GM18870 (cell line): ENCODE data around the gene MMP24OS.
"Not testable (repeated sequence)": the region's sequence is repeated elsewhere in the genome, so short reads cannot be mapped to it uniquely, and the experiment has no call there.

Source experiments
- ATAC-seq: cut with Tn5 transposase; IDR thresholded peaks from one replicate; pipeline ENCODE4 v1.9.1; 2021; ENCODE audit warnings: moderate library complexity; ENCODE audit not compliant: unreplicated experiment

MMP24OS gene

GRCh38 chr20:35276408-35276807 is 1.5 kb downstream of the MMP24OS start:
- no peak for ATAC-seq

DNA sequence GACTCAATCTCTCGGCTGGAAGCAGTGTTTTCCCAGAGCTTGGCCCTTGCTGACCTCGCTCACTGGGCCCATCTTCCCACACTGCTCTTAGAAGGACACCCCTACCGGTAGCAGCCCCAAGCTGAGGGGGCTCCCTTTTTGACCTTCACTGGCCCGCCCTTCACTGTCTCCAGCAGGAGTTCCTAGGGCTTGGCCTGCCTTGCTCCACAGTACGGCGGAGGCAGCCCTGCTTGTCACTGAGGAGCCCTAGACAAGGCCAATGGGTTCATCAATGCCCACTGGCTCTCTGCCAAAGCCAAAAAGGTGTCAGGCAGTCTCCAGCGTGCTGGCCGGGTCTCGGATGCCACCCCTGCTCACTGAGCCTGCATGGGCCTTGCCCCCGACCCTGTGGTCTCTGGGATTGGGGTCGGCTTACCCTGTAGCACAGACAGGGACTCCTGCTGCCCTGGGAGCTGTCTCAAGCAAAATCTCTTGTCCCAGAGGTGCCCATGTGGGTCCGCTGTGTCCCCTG is 2.1 kb downstream of the MMP24OS start:
- ATAC-seq: no peak

GRCh38 chr20:35274172-35275092 is 3.5 kb downstream of the MMP24OS start:
- no peak for ATAC-seq

- ATAC-seq: no peak
Measured at GRCh38 chr20:35273449-35274171, 4.3 kb downstream of the MMP24OS start.

- ATAC-seq: no peak
Measured at GRCh38 chr20:35271904-35272303, 6.0 kb downstream of the MMP24OS start.

- ATAC-seq: no peak
Measured at GRCh38 chr20:35271073-35271882, 6.6 kb downstream of the MMP24OS start.

DNA sequence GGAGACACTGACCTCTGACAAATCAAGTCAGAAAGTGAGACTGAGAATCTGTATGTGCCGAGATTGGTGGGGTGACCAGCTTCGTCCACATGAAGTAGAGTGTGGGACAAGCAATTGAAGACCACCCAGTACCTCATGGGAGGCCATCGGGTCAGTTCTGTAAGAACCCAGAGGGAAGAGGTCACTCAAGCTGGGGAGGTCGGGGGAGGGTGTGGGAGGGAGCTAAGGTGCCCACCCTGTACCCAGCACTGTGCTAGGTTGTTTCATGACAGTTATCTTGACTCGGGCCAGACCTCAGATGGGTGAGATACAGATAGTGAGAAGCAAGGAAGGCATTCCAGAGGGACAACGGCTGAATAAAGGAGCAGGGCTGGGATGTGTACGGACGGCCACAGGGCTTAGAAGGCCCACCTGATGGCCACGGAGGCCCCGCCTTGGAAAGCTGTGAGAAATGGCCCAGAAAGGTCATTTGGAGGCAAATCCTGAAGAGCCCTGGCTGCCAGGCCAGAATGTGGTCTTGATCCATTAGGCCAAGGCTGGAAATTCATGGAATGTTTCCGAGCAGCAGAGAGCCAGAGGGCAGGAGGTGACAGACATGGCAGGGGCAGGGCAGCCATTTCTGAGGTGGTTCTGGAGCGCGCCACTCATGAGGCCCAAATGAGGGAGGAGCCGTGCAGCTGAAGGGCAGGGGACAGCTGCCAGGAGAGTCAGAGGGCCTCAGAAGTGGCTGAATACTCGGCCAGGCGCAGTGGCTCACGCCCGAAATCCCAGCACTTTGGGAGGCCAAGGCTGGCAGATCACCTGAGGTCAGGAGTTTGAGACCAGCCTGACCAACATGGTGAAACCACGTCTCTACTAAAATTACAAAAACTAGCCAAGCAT is 7.7 kb downstream of the MMP24OS start:
- no peak for ATAC-seq

DNA sequence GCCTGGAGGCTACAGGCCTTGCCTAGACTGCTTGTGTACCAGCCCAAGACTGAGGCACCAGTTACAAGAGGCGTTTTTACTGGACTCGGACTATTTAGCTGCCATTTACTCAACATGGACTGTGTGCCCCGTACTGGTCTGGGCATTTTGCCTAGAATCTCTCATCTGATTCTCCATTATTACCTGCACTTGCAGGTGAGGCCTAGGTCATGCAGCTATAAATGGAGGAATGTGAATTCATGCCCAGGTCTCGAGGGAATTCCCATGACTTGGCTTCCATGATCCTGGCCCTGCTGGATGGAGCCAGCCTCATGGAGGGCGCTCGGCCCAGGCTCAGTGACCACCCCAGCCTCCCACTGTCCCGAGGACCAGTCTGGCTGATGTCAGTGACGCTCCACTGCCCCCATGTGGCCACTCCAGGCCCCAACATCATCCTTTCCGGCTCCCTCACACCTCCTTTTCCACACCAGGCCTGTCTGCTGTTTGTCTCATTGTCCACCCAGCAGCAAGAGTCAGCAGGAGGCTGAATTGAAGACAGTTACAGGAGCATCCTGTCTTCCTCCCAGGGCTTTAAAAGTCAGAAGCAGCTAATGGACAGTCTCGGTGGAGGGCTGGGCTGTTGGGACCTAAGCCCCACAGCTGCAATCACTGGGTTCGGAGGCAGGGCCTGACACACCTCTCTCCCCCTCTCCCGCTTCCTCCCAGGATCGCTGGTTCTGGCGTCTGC is 8.7 kb downstream of the MMP24OS start:
- ATAC-seq: no peak

DNA sequence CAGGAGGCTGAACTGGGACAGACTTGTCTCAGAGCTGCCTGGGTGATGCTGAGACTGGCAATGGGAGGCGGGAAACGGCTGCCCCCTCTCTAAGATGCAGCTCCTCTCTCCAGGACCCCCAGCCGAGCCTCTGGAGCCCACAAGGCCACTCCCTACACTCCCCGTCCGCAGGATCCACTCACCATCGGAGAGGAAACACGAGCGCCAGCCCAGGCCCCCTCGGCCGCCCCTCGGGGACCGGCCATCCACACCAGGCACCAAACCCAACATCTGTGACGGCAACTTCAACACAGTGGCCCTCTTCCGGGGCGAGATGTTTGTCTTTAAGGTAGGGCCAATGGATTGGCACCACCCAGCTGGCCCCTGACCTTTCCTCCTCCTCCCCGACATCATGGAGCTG is 10.8 kb downstream of the MMP24OS start:
- ATAC-seq: no peak

GRCh38 chr20:35264755-35265154 is 13.2 kb downstream of the MMP24OS start:
- ATAC-seq: no peak

DNA sequence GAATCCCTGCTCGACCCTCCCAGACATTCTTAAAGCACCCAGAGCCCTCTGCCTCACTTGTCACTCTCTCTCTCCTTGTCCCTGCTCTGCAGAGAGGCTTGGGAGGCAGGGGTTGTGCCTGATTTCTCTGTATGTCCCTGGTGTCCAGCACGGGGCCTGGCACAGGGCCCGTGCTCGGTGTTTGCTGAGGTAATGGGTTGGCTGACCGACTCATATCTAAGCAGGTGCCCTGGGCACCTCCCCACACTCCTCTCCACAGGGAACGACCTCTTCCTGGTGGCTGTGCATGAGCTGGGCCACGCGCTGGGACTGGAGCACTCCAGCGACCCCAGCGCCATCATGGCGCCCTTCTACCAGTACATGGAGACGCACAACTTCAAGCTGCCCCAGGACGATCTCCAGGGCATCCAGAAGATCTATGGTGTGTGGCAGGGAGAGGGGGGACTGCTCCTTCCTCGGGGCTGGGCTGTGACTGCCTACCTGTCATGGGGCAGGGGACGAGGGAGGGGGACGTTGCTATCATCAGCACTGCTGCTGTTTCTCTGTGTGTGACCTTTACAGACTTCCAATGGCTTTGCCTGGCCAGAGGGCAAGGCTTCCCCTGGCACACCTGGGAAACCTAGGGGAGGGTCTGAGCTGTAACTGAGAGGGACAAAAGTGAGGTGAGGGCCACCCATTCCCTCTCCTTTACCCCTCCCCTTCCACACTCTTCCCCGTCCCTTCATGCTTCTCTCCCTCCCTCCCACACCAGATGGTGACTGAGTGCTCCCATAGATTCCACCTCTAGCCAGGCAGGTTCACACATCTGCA is 14.2 kb downstream of the MMP24OS start:
- ATAC-seq: no peak

GRCh38 chr20:35262731-35263531 is 15.0 kb downstream of the MMP24OS start:
- ATAC-seq: not testable (repeated sequence)

- ATAC-seq: not testable (repeated sequence)
Measured at GRCh38 chr20:35262321-35262720, 15.6 kb downstream of the MMP24OS start.

DNA sequence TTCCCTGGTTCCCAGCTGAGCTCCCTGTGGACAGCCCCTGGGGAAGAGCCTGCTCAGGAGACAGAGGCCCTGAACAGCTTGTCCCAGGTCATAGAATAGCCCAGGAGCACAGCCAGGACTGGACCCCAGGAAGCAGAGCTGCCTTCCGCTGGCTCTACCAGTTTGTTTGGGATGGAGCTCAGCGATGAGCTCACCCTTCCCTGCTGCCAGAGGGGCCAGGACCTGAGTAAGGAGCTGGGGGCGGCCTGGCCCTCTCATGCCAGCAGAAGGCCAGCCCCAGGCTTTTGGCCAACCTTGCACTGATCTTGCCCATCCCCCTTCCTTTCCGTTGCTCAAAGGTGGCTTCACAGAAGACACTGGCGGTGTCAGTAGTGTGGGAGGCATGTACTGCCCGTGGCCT is 17.5 kb downstream of the MMP24OS start:
- no peak for ATAC-seq

- ATAC-seq: no peak
Measured at GRCh38 chr20:35257175-35257909, 20.6 kb downstream of the MMP24OS start.

- ATAC-seq: no peak
Measured at GRCh38 chr20:35254448-35254999, 23.4 kb downstream of the MMP24OS start.

DNA sequence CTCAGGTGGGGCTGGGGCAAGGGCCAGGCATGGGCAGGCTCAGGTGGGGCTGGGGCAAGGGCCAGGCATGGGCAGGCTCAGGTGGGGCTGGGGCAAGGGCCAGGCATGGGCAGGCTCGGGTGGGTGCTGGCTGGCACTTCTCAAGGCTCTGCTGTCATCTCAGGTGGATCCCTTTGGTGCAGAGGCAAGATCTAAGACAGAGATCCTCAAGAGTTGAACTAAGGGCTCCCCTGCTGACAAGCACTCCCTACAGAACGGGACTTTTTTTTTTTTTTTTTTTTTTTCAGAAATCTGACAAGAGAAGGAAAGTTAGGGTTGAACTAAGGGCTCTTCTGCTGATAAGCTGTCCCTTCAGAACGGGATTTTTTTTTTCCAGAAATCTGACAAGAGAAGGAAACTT is 24.9 kb downstream of the MMP24OS start:
- ATAC-seq: no peak
